NCI-H774 (cell line): Measurements from ENCODE around the gene KCNK17.
"Not testable (repeated sequence)": the region's sequence is repeated elsewhere in the genome, so short reads cannot be mapped to it uniquely, and the experiment has no call there.

Experiments
- DNase-seq: peaks from one replicate; lab custom pipeline; 2025; lab: John Stamatoyannopoulos, UW

KCNK17 gene

GRCh38 chr6:39302011-39302410 lies 12.2 kb downstream of the KCNK17 start:
- DNase-seq: no peak

- DNase-seq: no peak
Observed at GRCh38 chr6:39301606-39302005, 12.6 kb downstream of the KCNK17 start.

GRCh38 chr6:39300739-39301138 lies 13.5 kb downstream of the KCNK17 start:
- DNase-seq: no peak

- no peak for DNase-seq
Observed at GRCh38 chr6:39298061-39298460, 16.2 kb downstream of the KCNK17 start.

GRCh38 chr6:39296745-39297640 lies 17.2 kb downstream of the KCNK17 start:
- no peak for DNase-seq

- DNase-seq: no peak
Observed at GRCh38 chr6:39295611-39296011, 18.6 kb downstream of the KCNK17 start.

GRCh38 chr6:39294899-39295298 lies 19.3 kb downstream of the KCNK17 start:
- DNase-seq: no peak

GRCh38 chr6:39294133-39294532 lies 20.1 kb downstream of the KCNK17 start:
- DNase-seq: no peak

GRCh38 chr6:39292637-39293036 lies 21.6 kb downstream of the KCNK17 start:
- DNase-seq: no peak

GRCh38 chr6:39289490-39289889 lies 24.7 kb downstream of the KCNK17 start:
- DNase-seq: no peak

- no peak for DNase-seq
Observed at GRCh38 chr6:39287601-39288000, 26.6 kb downstream of the KCNK17 start.

GRCh38 chr6:39286596-39286995 lies 27.6 kb downstream of the KCNK17 start:
- not testable (repeated sequence) for DNase-seq

GRCh38 chr6:39282774-39283173 lies 31.4 kb downstream of the KCNK17 start:
- DNase-seq: no peak

GRCh38 chr6:39281312-39281980 lies 32.8 kb downstream of the KCNK17 start:
- no peak for DNase-seq

GRCh38 chr6:39280247-39280731 lies 33.9 kb downstream of the KCNK17 start:
- DNase-seq: no peak

GRCh38 chr6:39279539-39279938 lies 34.7 kb downstream of the KCNK17 start:
- no peak for DNase-seq

- DNase-seq: no peak
Observed at GRCh38 chr6:39276379-39276995, 37.7 kb downstream of the KCNK17 start.

- DNase-seq: no peak
Observed at GRCh38 chr6:39274903-39275302, 39.3 kb downstream of the KCNK17 start.

- no peak for DNase-seq
Observed at GRCh38 chr6:39274471-39274870, 39.7 kb downstream of the KCNK17 start.

- no peak for DNase-seq
Observed at GRCh38 chr6:39273406-39273821, 40.8 kb downstream of the KCNK17 start.

- DNase-seq: no peak
Observed at GRCh38 chr6:39269961-39270360, 44.3 kb downstream of the KCNK17 start.

- no peak for DNase-seq
Observed at GRCh38 chr6:39268721-39269120, 45.5 kb downstream of the KCNK17 start.

GRCh38 chr6:39268171-39268570 lies 46.0 kb downstream of the KCNK17 start:
- no peak for DNase-seq
